Measurements from ENCODE around the gene RHOF.

DNA sequence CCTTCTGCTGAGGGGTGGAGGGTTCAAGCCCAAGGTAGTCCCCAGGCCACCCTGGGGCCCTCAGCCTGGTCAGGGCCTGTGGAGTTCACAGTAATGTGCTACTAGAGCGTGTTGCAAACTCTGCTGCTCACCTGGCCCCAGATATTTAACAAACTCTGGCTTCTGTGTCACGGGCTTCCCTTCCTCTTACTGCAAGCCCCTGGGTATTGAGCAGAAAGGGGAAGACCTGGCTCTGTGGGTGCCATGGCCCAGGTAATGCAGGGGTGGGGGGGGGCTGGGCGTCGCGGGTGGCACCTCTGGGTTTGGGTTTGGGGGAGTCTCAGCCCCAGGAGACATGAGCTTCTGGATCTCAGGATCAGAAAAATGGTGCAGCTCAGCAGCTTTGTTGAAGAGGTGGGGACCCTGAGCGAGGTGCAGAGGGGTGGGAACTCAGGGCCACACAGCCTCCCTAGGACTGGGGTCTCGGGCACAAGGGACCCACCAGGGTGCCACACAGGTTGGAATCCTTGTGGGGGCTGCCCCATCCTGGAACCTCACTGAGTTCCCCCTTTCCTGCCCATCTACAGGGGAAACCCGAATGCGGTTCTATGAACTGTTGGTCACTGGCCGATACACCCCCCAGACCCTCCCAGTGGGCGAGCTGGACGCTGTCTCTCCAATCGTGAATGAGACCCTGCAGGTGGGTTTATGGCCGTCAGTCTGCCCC lies 14.3 kb upstream of the RHOF start:
- TF ChIP-seq, protein P1, sequence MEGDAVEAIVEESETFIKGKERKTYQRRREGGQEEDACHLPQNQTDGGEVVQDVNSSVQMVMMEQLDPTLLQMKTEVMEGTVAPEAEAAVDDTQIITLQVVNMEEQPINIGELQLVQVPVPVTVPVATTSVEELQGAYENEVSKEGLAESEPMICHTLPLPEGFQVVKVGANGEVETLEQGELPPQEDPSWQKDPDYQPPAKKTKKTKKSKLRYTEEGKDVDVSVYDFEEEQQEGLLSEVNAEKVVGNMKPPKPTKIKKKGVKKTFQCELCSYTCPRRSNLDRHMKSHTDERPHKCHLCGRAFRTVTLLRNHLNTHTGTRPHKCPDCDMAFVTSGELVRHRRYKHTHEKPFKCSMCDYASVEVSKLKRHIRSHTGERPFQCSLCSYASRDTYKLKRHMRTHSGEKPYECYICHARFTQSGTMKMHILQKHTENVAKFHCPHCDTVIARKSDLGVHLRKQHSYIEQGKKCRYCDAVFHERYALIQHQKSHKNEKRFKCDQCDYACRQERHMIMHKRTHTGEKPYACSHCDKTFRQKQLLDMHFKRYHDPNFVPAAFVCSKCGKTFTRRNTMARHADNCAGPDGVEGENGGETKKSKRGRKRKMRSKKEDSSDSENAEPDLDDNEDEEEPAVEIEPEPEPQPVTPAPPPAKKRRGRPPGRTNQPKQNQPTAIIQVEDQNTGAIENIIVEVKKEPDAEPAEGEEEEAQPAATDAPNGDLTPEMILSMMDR (IDR thresholded peaks at IDR 0.05) = no peak
- TF ChIP-seq POLR2A (IDR thresholded peaks at IDR 0.05) = no peak
- no peak for TF ChIP-seq POLR2AphosphoS5 (IDR thresholded peaks at IDR 0.05)
- TF ChIP-seq EP300 (IDR thresholded peaks at IDR 0.05) = no peak

All from sigmoid colon (tissue), 4 donors.